ENCODE data around the gene TRMT11.
"Not testable (repeated sequence)": the region's sequence is repeated elsewhere in the genome, so short reads cannot be mapped to it uniquely, and the experiment has no call there.

TRMT11 gene

GRCh38 chr6:125986301-125987025 lies at the start of gene TRMT11:
Gene TRMT11 (plus strand): TSS chr6:125986540. CDS start chr6:125986551, 11 bp downstream.
- peak; percentile 66 for DNase-seq (ENCODE audit: low read depth)

GRCh38 chr6:125939026-125939425 lies 47.3 kb upstream of the TRMT11 start:
- no peak for DNase-seq (ENCODE audit: low read depth)

- DNase-seq (ENCODE audit: low read depth), result no peak
Observed at GRCh38 chr6:125939791-125940190, 46.5 kb upstream of the TRMT11 start.

GRCh38 chr6:125940247-125941041 lies 45.9 kb upstream of the TRMT11 start:
- DNase-seq (ENCODE audit: low read depth), result no peak

GRCh38 chr6:125942672-125943527 lies 43.4 kb upstream of the TRMT11 start:
- no peak for DNase-seq (ENCODE audit: low read depth)

- DNase-seq (ENCODE audit: low read depth), result no peak
Observed at GRCh38 chr6:125943528-125944433, 42.6 kb upstream of the TRMT11 start.

GRCh38 chr6:125944434-125944816 lies 41.9 kb upstream of the TRMT11 start:
- DNase-seq (ENCODE audit: low read depth), result no peak

- DNase-seq (ENCODE audit: low read depth), result no peak
Observed at GRCh38 chr6:125944896-125945295, 41.4 kb upstream of the TRMT11 start.

- no peak for DNase-seq (ENCODE audit: low read depth)
Observed at GRCh38 chr6:125945378-125946141, 40.8 kb upstream of the TRMT11 start.

GRCh38 chr6:125947615-125948014 lies 38.7 kb upstream of the TRMT11 start:
- DNase-seq (ENCODE audit: low read depth), result no peak

- DNase-seq (ENCODE audit: low read depth), result no peak
Observed at GRCh38 chr6:125948455-125948854, 37.9 kb upstream of the TRMT11 start.

- no peak for DNase-seq (ENCODE audit: low read depth)
Observed at GRCh38 chr6:125949069-125949468, 37.3 kb upstream of the TRMT11 start.

GRCh38 chr6:125950293-125950692 lies 36.0 kb upstream of the TRMT11 start:
- no peak for DNase-seq (ENCODE audit: low read depth)

GRCh38 chr6:125950716-125951115 lies 35.6 kb upstream of the TRMT11 start:
- not testable (repeated sequence) for DNase-seq (ENCODE audit: low read depth)

- no peak for DNase-seq (ENCODE audit: low read depth)
Observed at GRCh38 chr6:125951323-125951722, 35.0 kb upstream of the TRMT11 start.

- no peak for DNase-seq (ENCODE audit: low read depth)
Observed at GRCh38 chr6:125952764-125953501, 33.4 kb upstream of the TRMT11 start.

- no peak for DNase-seq (ENCODE audit: low read depth)
Observed at GRCh38 chr6:125953502-125953875, 32.9 kb upstream of the TRMT11 start.

- DNase-seq (ENCODE audit: low read depth), result no peak
Observed at GRCh38 chr6:125954735-125955339, 31.5 kb upstream of the TRMT11 start.

- DNase-seq (ENCODE audit: low read depth), result no peak
Observed at GRCh38 chr6:125955973-125956372, 30.4 kb upstream of the TRMT11 start.
